ENCODE measurements around the gene CCNL2. TPM values are rescaled to one million over a fixed set of nuclear protein-coding genes. Genes with fewer than 3 reads are reported as not detected.
A peak's percentile ranks its signal among the peaks of the same experiment; 100 is the strongest.

The CCNL2 gene
- total and polyA plus RNA-seq, 2 of the 13 experiments (the other 11 are each of a cell fraction or from before 2014, with no cell fraction given): 105 to 340 TPM

DNA sequence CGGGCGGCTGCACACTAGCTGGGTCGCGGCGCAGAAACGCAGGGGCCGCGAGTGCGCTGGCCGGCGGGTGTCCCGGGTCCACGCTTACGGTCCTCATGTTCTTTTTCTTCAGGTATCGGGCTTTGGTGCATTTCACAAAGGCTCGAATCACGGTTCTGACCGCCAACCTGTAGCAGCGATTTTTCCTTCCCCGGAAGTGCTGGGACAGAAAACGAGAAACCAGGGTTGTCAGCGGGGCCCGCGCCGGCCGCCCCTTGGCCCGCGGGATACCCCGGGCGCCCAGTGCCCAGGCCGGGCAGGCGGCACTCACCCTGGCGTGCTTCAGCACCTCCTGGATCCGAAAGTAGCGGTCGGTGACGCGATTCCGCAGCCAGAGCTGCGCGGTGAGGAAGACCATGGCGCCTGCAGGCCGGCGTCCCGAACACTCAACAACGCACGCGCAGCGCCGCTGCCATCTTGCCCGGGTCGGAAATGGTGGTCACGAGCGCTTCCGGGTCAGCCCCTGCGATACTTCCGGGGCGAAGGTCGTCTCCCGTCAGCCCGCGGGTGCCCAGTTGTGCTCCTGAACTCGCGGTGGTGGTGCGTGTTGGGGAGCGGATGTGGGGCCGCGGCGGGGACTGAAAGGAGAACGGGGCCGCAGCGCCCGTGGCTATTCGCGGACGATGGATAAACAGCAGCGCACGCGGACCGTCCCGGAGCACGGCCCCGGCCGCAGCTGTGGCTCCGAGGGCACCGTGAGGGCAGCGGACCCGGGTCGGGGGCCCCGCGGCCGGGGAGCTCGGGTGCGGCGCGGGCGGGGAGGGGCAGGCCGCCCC is 7.9 kb upstream of the CCNL2 start, which contains the start of gene MRPL20 (continued):
- TF ChIP-seq FOXO4 (CRISPR knock-in tag; conservative IDR thresholded peaks at IDR 0.05) (no peak), KIAA2018 (CRISPR knock-in tag; IDR thresholded peaks at IDR 0.05; ENCODE audit: borderline replicate concordance) (no peak), CBX1 (IDR thresholded peaks at IDR 0.05; ENCODE audit: low read depth) (peak; percentile 55), GLI4 (CRISPR knock-in tag; IDR thresholded peaks at IDR 0.05; ENCODE audit: borderline replicate concordance) (peak; percentile 92), RAD21 (CRISPR knock-in tag; IDR thresholded peaks at IDR 0.05) (peak; percentile 42; the same call in 1 of the 2 replicates), FOXO1 (CRISPR knock-in tag; IDR thresholded peaks at IDR 0.05) (peak; percentile 52; the same call in 1 of the 2 replicates), ZNF747 (CRISPR knock-in tag; IDR thresholded peaks at IDR 0.05; ENCODE audit: borderline replicate concordance) (peak; percentile 81), ZNF253 (CRISPR knock-in tag; IDR thresholded peaks at IDR 0.05; ENCODE audit: borderline replicate concordance) (no peak), GRHL1 (CRISPR knock-in tag; conservative IDR thresholded peaks at IDR 0.05) (no peak), MED8 (CRISPR knock-in tag; IDR thresholded peaks at IDR 0.05; ENCODE audit: insufficient replicate concordance) (peak; percentile 97), ZNF367 (CRISPR knock-in tag; IDR thresholded peaks at IDR 0.05; ENCODE audit: borderline replicate concordance) (no peak; the same call in 1 of the 2 replicates), PTBP1 (IDR thresholded peaks at IDR 0.05; ENCODE audit: low read depth, low read length, poor library complexity, severe bottlenecking) (no peak), TOPORS (CRISPR knock-in tag; IDR thresholded peaks at IDR 0.05) (peak; percentile 87), PRMT3 (CRISPR knock-in tag; IDR thresholded peaks at IDR 0.05; ENCODE audit: borderline replicate concordance, low read depth) (peak; percentile 78; the same call in 1 of the 2 replicates), MEIS2 (CRISPR knock-in tag; IDR thresholded peaks at IDR 0.05) (no peak; the same call in none of the 2 replicates), THAP11 (CRISPR knock-in tag; IDR thresholded peaks at IDR 0.05) (peak; percentile 97), ZSCAN25 (CRISPR knock-in tag; IDR thresholded peaks at IDR 0.05) (peak; percentile 68), ZMYM4 (CRISPR knock-in tag; IDR thresholded peaks at IDR 0.05) (peak; percentile 44; the same call in 1 of the 2 replicates)
